Rectal smooth muscle tissue (tissue), 1 donor: ENCODE measurements around the gene BUB1.
"Not testable (repeated sequence)": the region's sequence is repeated elsewhere in the genome, so short reads cannot be mapped to it uniquely, and the experiment has no call there.

ENCODE experiments used
- H3K27ac ChIP-seq: one replicate; pipeline ENCODE4 v1.7.0; 2013; ENCODE audit warnings: low read depth, low read length, inconsistent platforms
- H3K27me3 ChIP-seq: one replicate; pipeline ENCODE4 v1.7.0; 2013; ENCODE audit warnings: low read length; ENCODE audit not compliant: control insufficient read depth, insufficient read depth
- H3K36me3 ChIP-seq: one replicate; pipeline ENCODE4 v1.7.0; 2013; ENCODE audit warnings: low read length; ENCODE audit not compliant: control insufficient read depth, insufficient read depth
- H3K4me1 ChIP-seq: one replicate; pipeline ENCODE4 v1.7.0; 2013; ENCODE audit warnings: low read length; ENCODE audit not compliant: control insufficient read depth, insufficient read depth
- H3K4me3 ChIP-seq: one replicate; pipeline ENCODE4 v1.7.0; 2013; ENCODE audit warnings: low read length
- H3K9ac ChIP-seq: one replicate; pipeline ENCODE4 v1.7.0; 2013; ENCODE audit warnings: low read length

BUB1 gene

GRCh38 chr2:110605057-110605456 lies 72.8 kb downstream of the BUB1 start:
- not testable (repeated sequence) for H3K27ac ChIP-seq

GRCh38 chr2:110603917-110604591 lies 73.8 kb downstream of the BUB1 start:
- not testable (repeated sequence) for H3K4me3 ChIP-seq, H3K4me1 ChIP-seq, H3K9ac ChIP-seq, H3K27ac ChIP-seq, H3K27me3 ChIP-seq, H3K36me3 ChIP-seq

More at GRCh38 chr2:110605057-110605456, 72.8 kb downstream of the BUB1 start:
- not testable (repeated sequence) for H3K9ac ChIP-seq, H3K27me3 ChIP-seq, H3K36me3 ChIP-seq, H3K4me1 ChIP-seq, H3K4me3 ChIP-seq

GRCh38 chr2:110602139-110602538 lies 75.7 kb downstream of the BUB1 start:
- H3K27ac ChIP-seq, H3K36me3 ChIP-seq, H3K4me1 ChIP-seq, H3K9ac ChIP-seq, H3K4me3 ChIP-seq, H3K27me3 ChIP-seq: not testable (repeated sequence)

- H3K9ac ChIP-seq, H3K27ac ChIP-seq, H3K36me3 ChIP-seq, H3K4me1 ChIP-seq, H3K4me3 ChIP-seq, H3K27me3 ChIP-seq: not testable (repeated sequence)
Observed at GRCh38 chr2:110591973-110592372, 85.9 kb downstream of the BUB1 start.

GRCh38 chr2:110589677-110590330 lies 88.1 kb downstream of the BUB1 start:
- H3K36me3 ChIP-seq, H3K4me3 ChIP-seq, H3K27ac ChIP-seq, H3K27me3 ChIP-seq, H3K4me1 ChIP-seq, H3K9ac ChIP-seq: not testable (repeated sequence)

GRCh38 chr2:110588520-110588919 lies 89.3 kb downstream of the BUB1 start:
- H3K36me3 ChIP-seq, H3K4me1 ChIP-seq, H3K9ac ChIP-seq, H3K4me3 ChIP-seq, H3K27ac ChIP-seq, H3K27me3 ChIP-seq: not testable (repeated sequence)
